HG03442 (cell line): Measurements from ENCODE around the gene PKN1.

Source experiments
- ATAC-seq: cut with Tn5 transposase; IDR thresholded peaks from one replicate; pipeline ENCODE4 v1.9.1; 2021; ENCODE audit warnings: mild to moderate bottlenecking, moderate library complexity; ENCODE audit not compliant: unreplicated experiment

Gene PKN1

DNA sequence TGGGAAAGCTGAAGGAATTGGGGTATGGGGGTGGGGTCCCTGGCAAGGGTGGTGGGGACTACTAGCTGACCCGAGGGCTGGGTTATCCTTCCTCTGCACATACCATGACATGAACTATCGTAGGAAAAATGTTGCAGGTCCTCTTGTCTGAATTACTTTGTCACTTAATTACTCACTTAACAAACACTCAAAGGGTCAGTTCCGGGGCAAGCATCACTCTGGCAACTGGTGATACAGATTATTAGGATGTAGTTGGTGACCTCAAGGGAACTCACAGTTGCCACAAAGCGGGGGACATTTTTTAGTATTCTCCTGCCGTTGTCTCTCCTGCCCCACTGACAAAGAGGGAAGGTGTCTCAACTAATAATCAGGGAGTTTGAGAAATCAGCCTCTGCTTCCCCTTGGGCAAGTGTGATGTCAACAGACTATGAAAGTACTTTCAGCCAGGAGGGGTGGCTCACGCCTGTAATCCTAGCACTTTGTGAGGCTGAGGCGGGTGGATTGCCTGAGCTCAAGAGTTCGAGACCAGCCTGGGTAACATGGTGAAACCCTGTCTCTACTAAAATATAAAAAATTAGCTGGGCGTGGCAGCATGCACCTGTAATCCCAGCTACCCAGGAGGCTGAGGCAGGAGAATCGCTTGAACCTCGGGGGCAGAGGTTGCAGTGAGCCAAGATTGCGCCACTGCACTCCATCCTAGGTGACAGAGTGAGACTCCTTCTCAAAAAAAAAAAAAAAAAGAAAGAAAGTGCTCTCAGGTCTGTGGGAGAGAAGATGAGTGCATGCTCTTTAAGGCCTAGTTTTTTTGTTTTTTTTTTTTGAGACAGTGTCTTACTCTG, 74.8 kb downstream of the PKN1 start:
- no peak for ATAC-seq

DNA sequence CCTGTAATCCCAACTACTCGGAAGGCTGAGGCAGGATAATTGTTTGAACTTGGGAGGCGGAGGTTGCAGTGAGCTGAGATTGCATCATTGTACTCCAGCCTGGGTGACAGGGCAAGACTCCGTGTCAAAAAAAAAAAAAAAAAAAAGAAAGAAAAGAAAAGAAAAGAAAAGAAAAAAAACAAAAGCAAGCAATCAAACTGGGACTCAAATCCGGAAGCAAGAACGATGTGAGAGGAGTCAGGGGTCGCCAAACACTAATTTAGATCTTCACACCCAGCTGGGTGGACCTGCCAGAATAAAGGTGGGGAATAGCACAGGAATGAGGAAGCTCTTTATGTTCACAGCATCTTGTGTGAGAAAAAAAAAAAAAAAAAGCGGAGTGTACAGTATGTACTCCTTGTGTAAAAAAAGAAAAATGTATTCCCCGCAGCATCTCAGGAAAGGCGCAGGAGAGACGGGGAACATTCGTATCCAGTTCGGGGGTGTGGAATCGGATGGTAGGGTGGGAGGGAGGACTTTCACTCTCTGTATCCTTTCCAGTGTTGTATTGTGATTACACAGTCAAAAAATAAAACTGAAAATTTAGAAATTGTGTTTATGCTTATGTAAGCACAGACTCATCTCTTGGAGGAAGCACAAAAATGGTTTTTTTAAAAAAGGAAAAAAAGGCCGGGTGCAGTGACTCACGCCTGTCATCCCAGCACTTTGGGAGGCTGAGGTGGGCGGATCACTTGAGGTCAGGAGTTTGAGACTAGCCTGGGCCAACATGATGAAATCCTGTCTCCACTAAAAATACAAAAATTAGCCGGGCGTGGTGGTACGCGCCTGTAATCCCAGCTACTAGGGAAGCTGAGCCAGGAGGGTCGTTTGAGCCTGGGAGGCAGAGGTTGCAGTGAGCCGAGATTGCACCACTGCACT, 77.5 kb downstream of the PKN1 start:
- no peak for ATAC-seq

DNA sequence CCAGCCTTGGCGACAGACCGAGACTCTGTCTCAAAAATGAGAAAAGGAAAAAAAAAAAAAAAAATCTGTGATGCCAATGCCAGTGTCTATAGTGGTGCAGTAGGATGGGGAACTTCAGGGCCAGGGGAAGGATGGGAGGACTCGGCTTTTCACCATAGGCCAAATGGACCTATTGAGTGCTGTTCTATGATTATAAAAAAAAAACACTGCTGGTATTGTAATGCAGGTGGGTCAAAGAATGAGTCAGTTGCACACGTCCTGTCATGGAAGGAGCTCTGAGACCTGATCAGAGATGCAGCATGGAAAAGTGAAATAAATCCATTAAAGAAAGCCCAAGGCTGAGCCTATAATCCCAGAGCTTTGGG, 78.1 kb downstream of the PKN1 start:
- ATAC-seq, result no peak

DNA sequence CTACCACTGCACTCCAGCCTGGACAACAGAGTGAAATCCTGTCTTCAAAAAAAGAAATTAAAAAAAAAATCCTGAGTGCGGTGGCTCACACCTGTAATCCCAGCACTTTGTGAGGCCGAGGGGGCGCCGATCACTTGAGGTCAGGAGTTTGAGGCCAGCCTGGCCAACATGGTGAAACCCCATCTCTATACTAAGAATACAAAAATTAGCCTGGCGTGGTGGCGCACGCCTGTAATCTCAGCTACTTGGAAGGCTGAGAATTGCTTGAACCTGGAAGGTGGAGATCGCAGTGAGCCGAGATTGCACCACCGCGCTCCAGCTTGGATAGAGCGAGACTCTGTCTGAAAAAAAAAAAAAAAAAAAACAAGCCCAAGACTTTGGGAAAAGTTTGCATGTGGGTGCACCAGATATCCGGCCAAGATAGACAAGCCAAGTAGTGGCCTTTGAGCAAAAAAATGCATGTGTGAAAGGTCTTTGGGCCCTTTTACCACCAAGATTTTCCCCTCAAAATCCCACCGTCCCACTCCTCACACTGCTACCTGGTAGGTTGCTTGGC, 79.4 kb downstream of the PKN1 start:
- no peak for ATAC-seq

DNA sequence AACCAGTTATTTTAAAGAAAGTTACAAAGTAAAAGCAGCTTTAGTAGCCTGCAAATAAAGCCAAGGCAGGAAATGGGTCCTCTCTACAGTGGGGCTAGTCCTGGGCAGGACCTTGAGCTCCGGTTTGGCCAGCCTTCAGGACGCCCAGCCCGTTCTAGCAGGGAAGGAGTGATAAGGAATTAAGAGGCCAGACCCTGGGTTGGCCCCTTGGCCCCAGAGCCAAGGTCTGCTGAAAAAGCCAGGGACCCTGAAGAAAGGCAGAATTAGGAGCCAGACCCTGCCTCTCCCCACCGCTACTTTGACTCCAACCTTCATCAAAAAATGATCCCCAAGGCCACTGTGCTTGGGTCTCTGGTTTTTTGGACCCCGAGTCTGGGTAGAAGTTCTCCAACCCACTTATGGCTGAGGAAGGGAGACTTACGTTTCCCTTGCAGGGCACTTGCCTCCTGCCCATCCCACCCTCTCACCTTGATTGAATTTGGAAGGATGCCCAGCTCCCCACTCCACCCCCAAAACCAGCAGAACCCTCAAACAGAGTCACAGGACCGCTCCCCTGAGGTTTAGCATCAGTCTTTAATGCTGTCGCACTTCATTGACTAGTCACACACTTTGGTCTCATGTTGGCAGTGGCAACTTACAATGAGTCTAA, 81.2 kb downstream of the PKN1 start:
- ATAC-seq, result no peak

DNA sequence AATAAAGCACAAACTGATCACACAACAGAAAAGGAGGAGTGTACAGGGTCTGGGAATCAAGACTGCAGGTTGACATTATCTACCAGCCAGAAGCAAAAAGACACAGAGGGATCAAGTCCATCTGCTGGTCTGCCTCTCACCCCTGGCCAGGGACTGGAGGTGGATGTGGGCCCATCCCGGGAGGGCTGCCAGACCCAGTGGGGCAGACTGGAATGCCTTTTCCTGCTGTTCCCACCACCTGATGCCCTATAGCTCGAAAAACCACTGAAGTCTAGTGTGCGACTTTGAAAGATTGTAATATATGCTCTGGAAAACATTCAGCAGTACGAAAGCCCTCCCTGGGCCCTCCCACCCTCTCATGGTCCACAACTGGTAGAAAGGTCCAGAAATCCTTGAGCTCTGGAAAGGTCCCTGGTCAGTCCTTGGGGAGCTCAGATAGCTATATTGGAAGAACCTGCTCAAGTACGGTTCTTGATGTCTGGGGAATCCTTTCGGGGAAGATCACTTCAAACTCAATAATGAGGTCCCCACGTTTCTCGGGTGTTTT, 82.5 kb downstream of the PKN1 start:
- no peak for ATAC-seq

DNA sequence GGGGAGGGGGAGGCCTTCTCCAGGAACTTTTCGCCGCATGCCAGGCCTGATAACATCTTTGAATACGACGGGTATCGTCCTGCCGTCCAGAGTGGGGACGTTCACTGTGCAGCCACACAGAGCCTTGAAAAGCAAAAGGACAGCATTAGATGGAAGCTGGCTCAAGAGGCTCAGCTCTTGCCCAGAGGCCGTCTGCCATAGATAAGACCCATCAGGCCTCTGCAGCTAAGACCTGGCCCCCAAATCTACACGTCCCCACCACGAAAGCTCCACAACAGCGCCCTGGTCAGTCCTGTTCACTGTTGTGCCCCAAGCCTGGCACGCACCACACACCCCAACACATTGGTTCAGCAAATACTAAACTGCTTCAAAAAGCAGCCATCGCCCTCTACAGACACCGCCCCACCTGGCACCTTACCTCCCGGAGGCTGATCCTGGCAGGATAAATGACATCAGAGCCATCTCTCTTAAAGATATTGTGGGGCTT, 83.0 kb downstream of the PKN1 start:
- no peak for ATAC-seq

DNA sequence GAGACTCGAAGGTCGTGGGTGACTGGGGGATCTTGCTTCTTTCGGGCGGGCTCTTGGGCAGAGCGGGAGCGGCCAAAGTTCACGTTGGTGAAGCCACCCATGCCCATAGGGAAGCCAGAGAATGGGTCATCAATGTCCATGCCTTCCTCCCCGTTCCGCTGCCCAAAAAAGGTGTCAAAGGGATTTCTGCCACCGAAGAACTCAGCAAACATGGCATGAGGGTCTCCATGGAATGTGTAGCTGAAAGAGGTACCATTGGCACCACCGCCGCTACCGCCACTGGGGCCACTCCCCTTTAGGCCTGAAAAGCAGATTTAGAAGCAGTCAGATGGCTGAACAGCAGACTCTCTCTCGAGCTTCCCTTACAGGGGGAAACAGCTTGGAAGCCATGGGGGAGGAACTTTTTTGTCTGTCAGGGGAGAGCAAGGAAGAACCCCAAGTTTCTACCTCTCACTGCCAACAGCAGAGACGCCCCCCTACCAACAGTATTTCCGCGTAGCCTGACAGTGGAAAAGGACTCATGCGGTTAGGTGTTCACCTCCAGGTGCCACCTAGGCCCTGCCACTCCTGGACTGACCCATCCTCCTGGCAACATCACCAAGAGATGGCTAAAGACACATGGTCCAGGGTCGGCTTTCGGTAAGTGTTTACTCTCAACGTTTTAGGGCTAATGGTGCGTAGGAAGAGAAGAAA, 83.8 kb downstream of the PKN1 start:
- no peak for ATAC-seq

DNA sequence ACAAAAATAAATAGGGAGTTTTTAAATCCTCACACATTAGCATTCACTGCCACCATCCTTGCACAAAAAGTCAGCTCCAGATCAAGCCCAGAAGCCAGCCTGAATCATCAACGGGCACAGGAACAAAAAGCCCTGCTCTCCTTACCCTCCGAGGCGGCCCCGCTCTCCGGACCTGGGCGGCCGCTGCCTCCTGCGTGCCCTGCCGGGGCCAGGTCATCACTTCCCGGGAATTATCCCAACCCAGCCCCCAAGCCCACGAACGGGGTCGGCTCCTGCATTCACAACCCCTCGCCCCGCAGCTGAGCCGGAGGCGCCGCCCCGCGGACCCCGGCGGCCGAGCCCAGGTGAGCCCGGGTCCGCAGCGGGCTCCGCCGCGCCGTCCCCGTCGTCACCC, 84.3 kb downstream of the PKN1 start:
- no peak for ATAC-seq

DNA sequence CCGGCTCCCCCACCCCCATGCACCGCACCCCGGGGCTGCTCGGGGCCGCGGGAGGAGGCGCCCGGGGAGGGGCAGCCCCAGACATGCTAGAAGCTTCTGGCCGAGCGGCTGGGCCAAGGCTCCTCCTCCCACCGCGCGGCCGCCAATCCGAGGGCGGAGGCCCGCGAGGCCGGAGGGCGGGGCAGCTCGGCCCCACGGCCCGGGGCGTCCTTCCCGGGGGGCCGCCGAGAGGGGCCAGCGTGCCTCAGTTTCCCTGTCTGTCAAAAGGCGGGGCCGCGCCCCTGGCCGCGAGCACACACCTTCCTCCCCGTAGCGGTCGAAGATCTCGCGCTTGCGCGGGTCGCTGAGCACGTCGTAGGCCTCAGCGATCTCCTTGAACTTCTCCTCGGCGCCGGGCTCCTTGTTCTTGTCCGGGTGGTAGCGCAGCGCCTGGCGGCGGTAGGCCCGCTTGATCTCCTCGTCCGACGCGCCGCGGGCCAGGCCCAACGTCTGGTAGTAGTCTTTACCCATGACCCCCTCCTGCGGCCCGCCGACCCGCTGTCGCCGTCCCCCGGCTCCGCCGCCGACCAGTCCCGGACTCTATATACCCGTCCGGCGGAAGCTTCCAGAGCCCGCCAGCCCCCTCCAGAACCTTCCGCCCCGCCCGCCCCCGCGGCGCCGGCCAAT, 84.9 kb downstream of the PKN1 start, which contains the start of gene DNAJB1:
TSS of gene DNAJB1 (minus strand) at position 558 of the 666 bp plus-strand sequence. CDS start at position 510, 48 bp downstream.
- peak; percentile 51 for ATAC-seq

DNA sequence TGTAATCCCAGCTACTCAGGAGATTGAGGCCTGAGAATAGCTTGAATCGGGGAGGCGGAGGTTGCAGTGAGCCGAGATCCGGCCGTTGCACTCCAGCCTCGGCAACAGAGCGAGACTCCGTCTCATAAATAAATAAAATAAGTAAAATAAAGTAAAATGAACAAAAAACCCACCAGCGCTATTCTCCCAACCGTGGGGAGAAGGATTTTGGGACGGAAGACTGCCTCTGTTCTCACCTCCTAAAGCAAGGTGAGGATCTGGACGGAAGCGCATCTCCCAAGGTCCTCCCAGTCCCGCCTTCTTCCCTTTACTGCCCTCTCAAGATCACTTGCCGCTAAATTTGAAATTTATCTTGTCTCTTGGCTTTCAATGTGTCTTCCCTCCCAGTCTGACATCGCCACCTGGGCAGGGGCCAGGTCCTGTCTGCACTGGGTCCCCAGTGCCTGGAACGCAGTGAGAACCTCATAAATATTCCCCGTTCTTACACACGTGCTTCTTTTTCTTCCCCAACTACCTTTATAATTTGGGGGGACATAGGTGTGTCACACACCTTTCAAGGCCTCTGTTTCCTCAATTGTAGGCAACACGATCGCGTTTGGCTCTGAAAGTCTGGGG, 86.2 kb downstream of the PKN1 start:
- no peak for ATAC-seq

DNA sequence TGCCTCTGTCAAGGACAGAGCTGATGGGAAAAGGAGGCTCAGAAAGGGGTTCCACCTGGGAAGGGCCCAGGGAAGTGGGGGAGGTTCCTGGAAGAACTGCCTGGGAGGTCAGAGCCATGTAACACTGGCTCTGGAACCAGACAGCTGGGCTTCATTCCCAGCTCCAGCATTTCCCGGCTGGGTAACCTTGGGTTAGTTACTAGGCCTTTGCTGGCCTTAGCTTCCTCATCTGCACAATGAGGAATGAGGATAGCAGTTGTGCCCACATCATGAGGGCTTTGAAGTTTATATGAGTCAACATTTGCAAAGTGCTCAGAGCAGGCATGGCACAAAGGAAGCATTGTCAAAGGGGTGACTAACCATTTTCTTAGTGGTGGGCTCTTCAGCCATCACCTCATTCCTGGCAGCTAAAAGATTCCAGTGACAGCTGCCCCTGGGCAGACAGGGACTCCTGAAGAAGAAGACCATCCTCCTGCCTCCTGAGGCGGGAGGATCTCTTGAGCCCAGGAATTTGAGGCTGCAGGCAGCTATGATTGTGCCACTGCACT, 86.8 kb downstream of the PKN1 start:
- ATAC-seq, result no peak

DNA sequence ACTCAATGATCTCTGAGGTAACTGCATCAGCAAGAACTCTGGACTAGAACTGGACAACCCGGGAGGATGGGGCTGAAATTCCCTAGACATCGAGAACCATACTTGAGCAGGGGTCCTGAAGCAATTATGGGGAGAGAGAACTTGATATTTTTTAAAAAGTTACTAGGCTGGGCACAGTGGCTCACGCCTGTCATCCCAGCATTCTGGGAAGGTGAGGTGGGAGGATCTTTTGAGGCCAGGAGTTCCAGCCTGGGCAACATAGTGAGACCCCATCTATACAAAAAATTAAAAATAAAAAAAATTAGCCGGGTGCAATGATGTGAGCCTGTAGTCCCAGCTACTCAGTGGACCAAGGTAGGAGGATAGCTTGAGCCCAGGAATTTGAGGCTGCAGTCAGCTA, 87.4 kb downstream of the PKN1 start:
- ATAC-seq, result no peak
